Parathyroid adenoma (tissue), 2 donors: Measurements from ENCODE around the gene ARHGAP5.
A peak's percentile ranks its signal among the peaks of the same experiment; 100 is the strongest.

ENCODE experiments used
- H2AFZ ChIP-seq: fragments of 300-600 bp; sonication (generic); one replicate; pipeline ENCODE4 v1.7.0; 2017; ENCODE audit warnings: antibody characterized with exemption, mild to moderate bottlenecking
- H3K27ac ChIP-seq: fragments of 300-600 bp; sonication (generic); one replicate; pipeline ENCODE4 v1.7.0; 2017
- H3K27me3 ChIP-seq: fragments of 300-600 bp; sonication (generic); one replicate; pipeline ENCODE4 v1.7.0; 2017; ENCODE audit warnings: low read length; ENCODE audit not compliant: control insufficient read depth, insufficient read depth
- H3K36me3 ChIP-seq: fragments of 300-600 bp; sonication (generic); one replicate; pipeline ENCODE4 v1.7.0; 2017; ENCODE audit warnings: low read length; ENCODE audit not compliant: control insufficient read depth, insufficient read depth
- H3K4me1 ChIP-seq: fragments of 300-600 bp; sonication (generic); one replicate; pipeline ENCODE4 v1.7.0; 2017; ENCODE audit warnings: control low read depth
- H3K4me2 ChIP-seq: fragments of 300-600 bp; sonication (generic); one replicate; pipeline ENCODE4 v1.7.0; 2017; ENCODE audit warnings: low read length
- H3K4me3 ChIP-seq: fragments of 300-600 bp; sonication (generic); one replicate; pipeline ENCODE4 v1.7.0; 2017; ENCODE audit warnings: low read depth, low read length
- H3K79me2 ChIP-seq: fragments of 300-600 bp; sonication (generic); one replicate; pipeline ENCODE4 v1.7.0; 2017; ENCODE audit warnings: control low read depth
- H3K9ac ChIP-seq: fragments of 300-600 bp; sonication (generic); one replicate; pipeline ENCODE4 v1.7.0; 2017; ENCODE audit warnings: mild to moderate bottlenecking
- H3K9me3 ChIP-seq: fragments of 300-600 bp; sonication (generic); one replicate; pipeline ENCODE4 v1.7.0; 2017; ENCODE audit warnings: low read length; ENCODE audit not compliant: control insufficient read depth
- CTCF ChIP-seq: fragments of 300-600 bp; sonication (generic); IDR thresholded peaks from one replicate; pipeline ENCODE4 v1.7.0; 2017; ENCODE audit warnings: antibody characterized with exemption, mild to moderate bottlenecking
- donor health status: primary hyperparathyroidism.

Gene ARHGAP5

DNA sequence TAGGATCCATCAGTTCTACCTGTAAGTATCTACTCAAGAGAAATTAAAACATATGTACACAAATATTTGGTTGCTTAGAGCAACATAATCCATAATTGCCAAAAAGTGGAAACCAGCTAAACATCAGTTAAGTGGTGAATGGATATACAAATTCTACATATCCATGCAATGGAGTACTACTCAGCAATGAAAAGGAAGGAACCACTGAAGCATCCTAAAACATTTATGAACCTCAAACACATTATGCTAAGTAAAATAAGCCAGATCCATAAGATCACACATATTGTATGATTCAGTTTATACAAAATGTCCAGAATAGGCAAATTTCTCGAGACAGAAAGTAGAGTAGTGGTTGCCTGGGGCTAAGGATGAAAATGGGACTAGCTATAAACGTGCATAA lies 8.4 kb upstream of the ARHGAP5 start:
- Histone ChIP-seq H3K9me3 (no peaks in the 10 kb centered on the region), H3K9ac (no peak overlapping the region), H3K36me3 (no peaks in the 10 kb centered on the region), H3K4me1 (no peaks in the 10 kb centered on the region), H3K79me2 (no peaks in the 10 kb centered on the region), H2AFZ (no peak overlapping the region), H3K27me3 (no peaks in the 10 kb centered on the region), H3K4me3 (no peak overlapping the region), H3K27ac (no peak overlapping the region), H3K4me2 (no peak overlapping the region)
- no peak for TF ChIP-seq CTCF

DNA sequence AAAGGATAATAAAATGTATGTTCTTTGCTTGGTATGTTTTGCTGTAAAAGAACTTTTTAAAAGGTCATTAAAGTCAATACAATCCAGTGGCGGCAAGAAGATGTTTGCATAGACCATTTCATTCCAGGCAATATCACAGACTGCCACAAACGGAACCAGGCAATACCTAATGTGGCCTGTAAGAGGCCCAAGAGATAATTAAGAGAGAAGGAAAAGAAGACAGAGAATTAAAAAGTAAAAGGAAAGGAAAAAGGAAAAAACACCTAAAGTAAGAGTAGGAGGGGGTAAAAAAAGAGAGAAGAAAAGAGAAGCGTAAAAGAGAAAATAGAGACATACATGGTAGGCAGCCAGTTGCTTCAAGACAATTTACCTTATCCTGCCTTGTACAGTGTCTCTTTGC lies 6.8 kb upstream of the ARHGAP5 start:
- Histone ChIP-seq H3K79me2 (no peaks in the 10 kb centered on the region), H3K9me3 (no peaks in the 10 kb centered on the region), H3K4me2 (no peak overlapping the region), H3K27ac (no peak overlapping the region), H2AFZ (no peak overlapping the region), H3K9ac (no peak overlapping the region), H3K27me3 (no peaks in the 10 kb centered on the region), H3K36me3 (no peaks in the 10 kb centered on the region), H3K4me1 (no peaks in the 10 kb centered on the region), H3K4me3 (no peak overlapping the region)
- no peak for TF ChIP-seq CTCF

DNA sequence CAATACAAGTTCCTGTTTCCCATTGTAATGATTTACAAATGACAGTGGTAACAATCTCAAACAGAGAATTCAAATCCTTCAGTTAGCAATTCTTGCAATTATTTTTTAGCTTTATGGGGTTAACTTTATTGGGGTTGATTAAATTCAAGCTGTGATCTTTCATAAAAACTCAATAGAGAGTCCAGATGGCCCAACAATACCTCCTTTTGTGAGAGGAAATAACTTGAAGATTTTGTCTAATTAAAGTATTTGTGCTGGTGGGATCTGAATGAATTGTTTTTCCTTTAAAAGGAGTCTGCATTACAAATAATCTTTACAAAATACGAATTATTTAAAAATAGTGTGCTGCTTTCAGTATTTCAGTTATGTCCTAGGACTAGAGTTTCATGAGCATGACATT lies 4.4 kb upstream of the ARHGAP5 start:
- Histone ChIP-seq H3K4me1 (no peaks in the 10 kb centered on the region), H3K4me3 (no peak overlapping the region), H2AFZ (no peak overlapping the region), H3K27me3 (no peaks in the 10 kb centered on the region), H3K9me3 (no peaks in the 10 kb centered on the region), H3K27ac (no peak overlapping the region), H3K79me2 (no peaks in the 10 kb centered on the region), H3K9ac (no peak overlapping the region), H3K4me2 (no peak overlapping the region), H3K36me3 (no peaks in the 10 kb centered on the region)
- no peak for TF ChIP-seq CTCF

- peaks cover 9% of the 10 kb centered on the region for H3K79me2 ChIP-seq
- H3K4me2 ChIP-seq, result no peak overlapping the region
- peak; percentile 85 for TF ChIP-seq CTCF
- H3K4me3 ChIP-seq, result no peak overlapping the region
- no peaks in the 10 kb centered on the region for H3K4me1 ChIP-seq
- no peak overlapping the region for H2AFZ ChIP-seq
- H3K9ac ChIP-seq, result no peak overlapping the region
- H3K27me3 ChIP-seq, result no peaks in the 10 kb centered on the region
- H3K36me3 ChIP-seq, result no peaks in the 10 kb centered on the region
- H3K9me3 ChIP-seq, result no peaks in the 10 kb centered on the region
- no peak overlapping the region for H3K27ac ChIP-seq
Measured at GRCh38 chr14:32073537-32074189, 3.4 kb upstream of the ARHGAP5 start.

GRCh38 chr14:32074887-32075572 lies 2.1 kb upstream of the ARHGAP5 start:
- Histone ChIP-seq H3K4me3 (peak overlapping the region; percentile 93), H3K36me3 (no peaks in the 10 kb centered on the region), H3K9ac (no peak overlapping the region), H3K27ac (no peak overlapping the region), H3K79me2 (peaks cover 13% of the 10 kb centered on the region), H2AFZ (peak overlapping the region; percentile 95), H3K4me2 (peak overlapping the region; percentile 98), H3K27me3 (no peaks in the 10 kb centered on the region), H3K4me1 (no peaks in the 10 kb centered on the region), H3K9me3 (no peaks in the 10 kb centered on the region)
- no peak for TF ChIP-seq CTCF
